Aorta (tissue), 5 donors: ENCODE results near the gene PLXNA2. TPM values are rescaled to one million over a fixed set of nuclear protein-coding genes. Genes with fewer than 3 reads are reported as not detected.
A peak's percentile ranks its signal among the peaks of the same experiment; 100 is the strongest.

Experiments
- ATAC-seq: fragments of 200-7000 bp; cut with Tn5 transposase; one replicate; pipeline ENCODE4 v1.9.1; 2022; ENCODE audit warnings: moderate library complexity; ENCODE audit not compliant: low FRiP score
- DNase-seq, 2 donors: peaks; one replicate each; pipeline ENCODE4 v3.0.0-alpha.2; 2020
- H3K27ac ChIP-seq, 2 donors: one replicate each; pipeline ENCODE4 v1.5.1; 2013; ENCODE audit warnings: low read length in 2 of 2, mild to moderate bottlenecking in 2 of 2, moderate library complexity in 2 of 2, control low read depth in 1 of 2, inconsistent platforms in 1 of 2, low read depth in 1 of 2
- H3K27me3 ChIP-seq, 2 donors: one replicate each; pipeline ENCODE4 v1.6.1; 2013; ENCODE audit warnings: control low read depth in 1 of 2, low read length in 1 of 2, mild to moderate bottlenecking in 1 of 2, moderate library complexity in 1 of 2; ENCODE audit not compliant: insufficient read depth in 2 of 2, control insufficient read depth in 1 of 2
- H3K36me3 ChIP-seq, 2 donors: one replicate each; pipeline ENCODE4 v1.6.1; 2013; ENCODE audit warnings: control low read depth in 1 of 2, low read length in 1 of 2, mild to moderate bottlenecking in 1 of 2; ENCODE audit not compliant: insufficient read depth in 2 of 2, control insufficient read depth in 1 of 2
- H3K4me1 ChIP-seq, 2 donors: one replicate each; pipeline ENCODE4 v1.6.1; 2013; ENCODE audit warnings: low read length in 2 of 2, control low read depth in 1 of 2, mild to moderate bottlenecking in 1 of 2, moderate library complexity in 1 of 2; ENCODE audit not compliant: insufficient read depth in 2 of 2, control insufficient read depth in 1 of 2
- H3K4me3 ChIP-seq, 2 donors: one replicate each; pipeline ENCODE4 v1.5.1; 2013; ENCODE audit warnings: low read length in 2 of 2, control low read depth in 1 of 2, mild to moderate bottlenecking in 1 of 2
- H3K9me3 ChIP-seq: one replicate; pipeline ENCODE4 v1.6.1; 2013; ENCODE audit warnings: mild to moderate bottlenecking, low read length; ENCODE audit not compliant: control insufficient read depth
- WGBS, 2 donors: extraction: QIAGEN DNeasy Blood & Tissue Kit; methylation state at CpG; one replicate each; pipeline ENCODE4 v1.1.7; 2013; 5-methylcytosine and 5-hydroxymethylcytosine counted together
- intact Hi-C, 2 donors: fragments of 100-400 bp; cut with DNase I; formaldehyde crosslinking; loops; one replicate each; pipeline versions ENCODE4 v1.14.2 to v1.15.0; 2022
- polyA plus RNA-seq, 2 donors: library from polyadenylated mRNA; stranded (reverse); fragments of 200-250 nt; gene quantifications; one replicate each; pipeline ENCODE4 v1.2.3, GENCODE V29; 2013
- total RNA-seq, 2 donors: library from RNA; stranded (reverse); fragmentation: NEBNext Ultra II Directional; extraction: Animal tissue kit (Norgen Biotek cat#: 25700); gene quantifications; one replicate each; pipeline ENCODE4 v1.2.1, GENCODE V29; 2021
- donor health status: healthy with polysubstance abuse.
- donor health status: Bipolar disorder and iron deficiency.
- donor health status: DM: no; HTN: no; CAD: no.
- donor health status: DM: no; HTN: no; CAD: no.
- donor health status: DM: yes; HTN: yes; CAD: no.

PLXNA2 gene
- total and polyA plus RNA-seq, 4 donors = 2.9 to 37.3 (median 30.0) TPM

DNA sequence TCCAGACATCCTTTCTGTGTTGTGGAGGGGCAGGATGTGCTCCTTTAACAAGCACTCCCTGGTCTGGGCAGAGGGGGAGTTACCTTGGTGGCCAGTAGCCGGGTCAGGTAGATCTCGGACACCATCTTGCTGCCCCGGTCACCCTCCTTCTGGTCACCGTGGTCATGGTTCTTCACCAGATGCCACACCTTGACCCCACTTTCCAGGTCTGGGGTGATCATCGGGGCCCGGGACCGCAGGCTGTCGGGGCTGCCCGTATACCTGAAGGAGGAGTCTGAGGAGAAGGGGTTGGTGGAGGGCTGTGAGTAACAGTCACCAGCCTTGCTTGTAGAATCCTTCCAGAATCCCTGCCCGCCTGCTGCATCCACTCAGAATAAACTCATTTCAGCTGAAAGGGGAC is 210.9 kb downstream of the PLXNA2 start:
- DNase-seq = no peak
- Histone ChIP-seq H3K9me3 (no peaks in the 10 kb centered on the region), H3K27ac (no peak overlapping the region), H3K4me1 (peaks cover 3 to 4% of the 10 kb centered on the region in 2 donors), H3K36me3 (peaks cover 2 to 6% of the 10 kb centered on the region in 2 donors), H3K4me3 (no peak overlapping the region), H3K27me3 (no peaks in the 10 kb centered on the region)
- intact Hi-C loops = no loop called here
- ATAC-seq = no peak
- WGBS, 2 donors = 95 to 96% methylated on average over 10 of the region's 10 CpGs

DNA sequence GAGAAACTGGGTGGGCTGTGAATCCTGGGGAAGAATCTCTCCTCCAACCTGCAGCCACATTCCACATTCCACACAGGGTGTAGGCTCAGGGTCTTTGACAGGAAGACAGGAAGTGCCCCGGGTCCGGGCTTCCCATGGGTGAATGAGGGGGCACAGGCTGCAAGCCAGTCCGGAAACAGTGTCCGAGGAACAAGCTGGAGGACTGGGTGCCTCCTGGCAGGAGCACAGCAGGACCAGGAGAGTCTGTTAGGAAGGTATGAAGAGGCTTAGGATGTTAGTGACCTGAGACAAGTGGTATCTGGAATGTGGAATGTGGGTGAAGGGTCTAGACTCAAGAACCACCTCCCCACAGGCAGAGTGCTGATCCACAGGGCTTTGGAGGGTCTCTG is 212.3 kb downstream of the PLXNA2 start:
- Histone ChIP-seq H3K4me1 (peaks cover 3 to 4% of the 10 kb centered on the region in 2 donors), H3K27me3 (no peaks in the 10 kb centered on the region), H3K36me3 (peaks cover 0 to 2% of the 10 kb centered on the region in 2 donors), H3K9me3 (no peaks in the 10 kb centered on the region), H3K4me3 (no peak overlapping the region), H3K27ac (no peak overlapping the region)
- no peak for ATAC-seq
- WGBS, 2 donors = 72 to 77% methylated on average over 4 of the region's 4 CpGs
- no peak for DNase-seq
- intact Hi-C loops = loop anchor here in 1 of 2 donors (2.0 kb wide), 1 partner anchor 15 kb away; no protein-coding TSS in a partner anchor

DNA sequence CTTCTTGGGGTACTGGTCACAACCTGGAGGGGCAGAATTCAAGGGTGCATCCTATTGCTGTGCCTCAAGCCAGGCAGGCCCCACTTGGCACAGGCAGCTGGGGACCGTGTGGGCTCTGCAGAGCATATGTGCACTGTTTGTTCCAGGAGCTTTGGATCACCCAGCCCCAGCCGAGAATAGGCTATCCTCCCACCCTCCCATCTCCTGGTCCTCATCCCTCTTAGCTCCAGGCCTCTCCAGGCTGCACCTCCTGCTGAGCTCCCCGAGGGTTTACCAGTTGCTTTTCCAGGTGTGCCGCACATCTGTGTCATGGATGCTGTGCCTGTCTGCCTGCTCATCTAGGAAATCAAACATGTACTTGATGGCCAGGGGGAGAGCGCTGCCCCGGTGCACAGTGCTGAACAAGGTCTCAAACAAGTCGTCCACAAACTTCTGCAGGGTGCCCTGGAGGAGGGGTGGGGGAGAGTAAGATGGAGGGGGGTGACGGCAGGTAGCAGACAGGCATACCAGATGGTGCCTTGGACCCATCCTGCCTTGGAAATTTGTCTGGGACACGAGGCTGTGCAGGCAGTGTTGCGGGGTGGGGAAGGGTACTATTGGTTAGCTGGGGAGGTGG is 212.8 kb downstream of the PLXNA2 start:
- peak overlapping the region in 1 of 2 donors; percentile 60 for H3K27ac ChIP-seq
- DNase-seq (no peak), ATAC-seq (no peak)
- no peaks in the 10 kb centered on the region for H3K9me3 ChIP-seq
- H3K27me3 ChIP-seq = no peaks in the 10 kb centered on the region
- H3K36me3 ChIP-seq = peaks cover 0 to 2% of the 10 kb centered on the region in 2 donors
- intact Hi-C loops = loop anchor here in 1 of 2 donors (2.0 kb wide), 1 partner anchor 15 kb away; no protein-coding TSS in a partner anchor
- H3K4me3 ChIP-seq = no peak overlapping the region
- 70 to 73% methylated on average over 10 of the region's 10 CpGs for WGBS, 2 donors
- H3K4me1 ChIP-seq = peaks cover 3 to 4% of the 10 kb centered on the region in 2 donors

DNA sequence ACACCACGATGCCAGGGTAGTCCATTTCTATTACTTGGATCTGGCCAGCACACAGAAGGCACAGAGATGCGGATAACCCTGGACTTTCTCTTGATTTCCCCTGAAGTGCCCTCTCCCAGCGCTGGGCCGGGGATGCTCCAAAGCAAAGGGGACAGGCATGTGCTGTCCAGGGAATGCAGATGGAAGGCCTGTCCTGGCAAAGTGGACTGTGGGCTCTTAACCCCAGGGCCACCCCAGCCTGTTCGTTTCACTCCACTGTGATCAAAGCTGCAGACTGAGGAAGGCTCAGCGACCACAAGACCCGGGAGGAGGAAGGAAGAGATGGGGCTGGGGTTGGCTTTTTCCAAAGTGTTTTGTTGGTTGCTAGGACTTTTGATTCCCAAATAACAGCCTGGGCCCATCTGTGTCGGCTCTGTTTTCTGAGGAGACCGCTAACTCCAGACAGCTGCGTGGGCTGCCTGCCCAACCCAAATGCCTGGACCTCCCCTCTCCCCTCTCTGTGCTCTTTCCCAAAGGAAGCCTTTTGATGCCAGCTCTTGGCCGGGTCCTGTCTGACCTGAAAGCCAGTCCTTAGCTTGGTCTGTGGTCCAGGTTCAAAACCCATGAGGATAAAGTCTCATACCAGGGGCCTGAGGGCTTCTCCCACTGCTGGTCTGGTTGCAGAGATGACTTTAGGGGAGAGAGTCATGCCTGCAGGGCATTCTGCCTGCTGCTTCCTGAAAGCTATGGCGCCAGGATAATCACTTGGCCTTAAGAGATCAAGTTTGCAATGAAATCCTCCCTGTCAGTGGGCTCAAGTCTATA is 213.7 kb downstream of the PLXNA2 start:
- 13 to 15% methylated on average over 12 of the region's 12 CpGs for WGBS, 2 donors
- Histone ChIP-seq H3K4me3 (no peak overlapping the region), H3K27me3 (no peaks in the 10 kb centered on the region), H3K36me3 (peaks cover 0 to 2% of the 10 kb centered on the region in 2 donors), H3K9me3 (no peaks in the 10 kb centered on the region), H3K4me1 (peaks cover 3 to 4% of the 10 kb centered on the region in 2 donors), H3K27ac (peak overlapping the region in 1 of 2 donors; percentile 60)
- ATAC-seq (peak; percentile 13), DNase-seq (peak in 1 of 2 donors; percentile 71)
- intact Hi-C loops = loop anchor here in 1 of 2 donors (2.0 kb wide), 1 partner anchor 16 kb away; no protein-coding TSS in a partner anchor

DNA sequence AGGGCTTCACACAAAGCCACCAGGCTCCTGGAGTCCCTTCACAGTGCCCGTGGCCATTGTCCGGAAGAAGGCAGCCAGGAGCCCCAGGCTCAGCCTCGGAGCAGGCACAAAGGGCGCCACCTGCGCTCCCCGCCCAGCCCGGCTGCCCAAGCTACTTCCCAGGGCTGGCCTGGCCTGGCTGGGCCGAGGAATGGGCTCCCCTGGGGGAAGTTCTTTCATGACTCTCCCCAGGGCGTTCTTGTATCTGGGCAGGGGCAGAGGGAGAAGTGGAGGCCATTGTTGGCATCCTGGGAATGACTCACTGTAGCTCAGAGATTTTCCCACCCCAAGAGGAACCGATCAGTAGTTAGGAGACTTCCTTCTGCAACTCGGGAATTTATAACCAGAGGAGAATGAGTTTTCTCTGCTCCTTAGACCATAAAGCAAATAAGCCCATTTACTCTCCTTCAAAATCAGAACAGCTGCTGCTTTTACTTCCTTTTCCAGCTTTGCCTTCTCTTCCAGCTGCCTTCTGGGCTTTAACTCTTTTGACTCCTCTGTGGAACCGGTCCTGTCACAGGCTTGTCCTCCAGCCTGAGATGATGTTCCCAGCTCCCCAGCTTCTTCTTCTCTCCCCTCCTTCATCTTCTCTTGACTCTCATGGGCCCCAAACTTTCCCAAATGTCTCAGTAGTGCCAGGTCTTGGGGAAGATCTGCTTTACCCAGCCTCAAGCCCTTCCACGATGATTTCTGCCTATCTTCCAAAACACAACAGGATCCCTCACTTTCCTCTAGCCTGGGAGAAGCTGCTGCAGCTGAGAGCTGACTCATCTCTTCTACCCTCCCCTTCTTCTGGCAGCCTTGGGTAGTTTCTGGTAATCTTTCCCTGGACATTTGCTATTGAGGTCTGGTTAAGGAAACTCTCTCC is 214.6 kb downstream of the PLXNA2 start:
- 15 to 19% methylated on average over 13 of the region's 13 CpGs for WGBS, 2 donors
- intact Hi-C loops = loop anchor here (2.0 to 10.0 kb wide), 3 partner anchors 17 to 1175 kb away; no protein-coding TSS in a partner anchor
- Histone ChIP-seq H3K36me3 (peaks cover 0 to 2% of the 10 kb centered on the region in 2 donors), H3K4me1 (peaks cover 3 to 4% of the 10 kb centered on the region in 2 donors), H3K27ac (peak overlapping the region; percentile 58 to 72), H3K4me3 (no peak overlapping the region), H3K9me3 (no peaks in the 10 kb centered on the region), H3K27me3 (no peaks in the 10 kb centered on the region)
- peak; percentile 77 to 84 for DNase-seq
- peak; percentile 64 for ATAC-seq

DNA sequence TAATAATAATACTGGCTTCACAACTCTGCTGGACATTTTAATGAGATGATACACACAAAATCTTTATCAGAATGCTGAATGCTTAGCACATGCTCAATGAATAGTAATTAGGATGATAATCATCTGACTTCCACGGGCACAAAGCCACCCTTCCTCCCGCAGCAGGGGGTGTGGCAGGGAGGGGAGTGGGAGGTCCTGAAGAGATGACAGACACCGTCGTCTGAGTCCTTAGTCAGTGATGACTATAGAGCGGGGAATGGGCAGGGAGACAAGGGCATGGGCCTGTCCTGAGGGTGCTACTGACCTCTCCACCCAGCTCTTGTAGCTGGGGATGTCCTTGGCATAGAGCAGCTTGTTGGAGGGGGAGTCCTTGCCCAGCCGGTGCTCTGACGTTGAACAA is 215.7 kb downstream of the PLXNA2 start:
- H3K4me1 ChIP-seq = peaks cover 3 to 4% of the 10 kb centered on the region in 2 donors

DNA sequence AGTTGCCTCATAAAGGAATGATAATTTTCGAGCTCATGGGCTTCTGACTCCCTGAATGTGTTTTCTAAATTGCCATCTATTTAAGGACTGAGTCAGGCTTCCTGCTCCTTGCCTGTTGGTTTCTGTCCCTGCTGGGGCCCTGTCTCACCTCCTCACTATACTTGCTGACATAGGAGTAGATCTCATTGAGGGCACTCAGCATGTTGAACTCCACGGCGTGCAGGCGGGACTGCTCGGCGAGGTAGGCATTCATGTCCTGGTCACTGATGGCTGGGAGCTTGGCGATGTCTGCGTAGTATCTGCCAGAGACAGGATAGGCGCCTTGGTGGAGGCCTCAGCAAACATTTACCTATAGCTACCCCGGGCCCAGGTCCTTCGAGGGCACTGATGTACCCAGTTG is 216.3 kb downstream of the PLXNA2 start:
- Histone ChIP-seq H3K4me3 (no peak overlapping the region), H3K27ac (no peak overlapping the region), H3K4me1 (peaks cover 3 to 4% of the 10 kb centered on the region in 2 donors), H3K9me3 (no peaks in the 10 kb centered on the region), H3K27me3 (no peaks in the 10 kb centered on the region), H3K36me3 (no peaks in the 10 kb centered on the region)
- 93 to 94% methylated on average over 11 of the region's 11 CpGs for WGBS, 2 donors
- DNase-seq = no peak
- intact Hi-C loops = loop anchor here (5.0 to 10.0 kb wide), 2 partner anchors 219 to 1177 kb away; no protein-coding TSS in a partner anchor
- no peak for ATAC-seq

More for the DNA sequence above, 215.7 kb downstream of the PLXNA2 start:
- Histone ChIP-seq H3K27me3 (no peaks in the 10 kb centered on the region), H3K9me3 (no peaks in the 10 kb centered on the region), H3K4me3 (no peak overlapping the region), H3K27ac (no peak overlapping the region), H3K36me3 (peaks cover 0 to 2% of the 10 kb centered on the region in 2 donors)
- 68 to 71% methylated on average over 7 of the region's 7 CpGs for WGBS, 2 donors
- ATAC-seq = no peak
- no peak for DNase-seq
- intact Hi-C loops = loop anchor here (5.0 to 10.0 kb wide), 2 partner anchors 219 to 1176 kb away; no protein-coding TSS in a partner anchor

DNA sequence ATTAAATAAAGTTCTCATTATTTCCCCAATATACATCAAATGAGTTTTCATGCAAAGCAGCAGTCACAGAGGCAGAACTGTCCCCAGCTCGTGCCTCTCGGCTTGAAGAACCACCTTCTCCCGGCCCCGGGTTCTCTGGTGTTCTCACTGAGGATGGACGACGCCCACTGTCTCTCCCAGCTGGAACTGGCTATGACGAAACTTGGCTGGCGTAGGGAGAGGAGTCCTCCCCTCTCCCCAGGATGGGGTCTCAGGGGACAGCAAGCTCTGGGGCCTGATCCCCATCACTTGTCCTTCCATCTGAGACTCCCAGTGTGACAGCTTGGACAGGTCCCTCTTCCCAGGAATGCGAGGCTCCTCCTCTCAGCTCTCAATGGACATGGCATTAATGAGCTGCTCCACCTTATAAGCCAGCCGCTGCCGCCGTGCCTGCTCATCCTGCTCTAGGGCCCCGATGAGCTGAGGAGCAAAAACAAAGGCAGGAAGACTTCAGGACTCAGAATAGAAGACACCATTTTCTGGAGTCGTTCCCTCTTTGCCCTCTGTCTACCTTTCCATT is 217.2 kb downstream of the PLXNA2 start:
- H3K36me3 ChIP-seq = no peaks in the 10 kb centered on the region
- no peak for ATAC-seq

More for the DNA sequence above, 217.2 kb downstream of the PLXNA2 start:
- intact Hi-C loops = loop anchor here (5.0 to 10.0 kb wide), 2 partner anchors 220 to 1178 kb away; no protein-coding TSS in a partner anchor
- Histone ChIP-seq H3K9me3 (no peaks in the 10 kb centered on the region), H3K27me3 (no peaks in the 10 kb centered on the region), H3K4me1 (peaks cover 3 to 4% of the 10 kb centered on the region in 2 donors), H3K4me3 (no peak overlapping the region), H3K27ac (no peak overlapping the region)
- WGBS, 2 donors = 89 to 90% methylated on average over 14 of the region's 14 CpGs
- no peak for DNase-seq
